NK-92 (cell line): ENCODE measurements around the gene HDAC10.

Source experiments
- DNase-seq: peaks from one replicate; lab custom pipeline; 2025; ENCODE audit not compliant: unreplicated experiment; lab: John Stamatoyannopoulos, UW

HDAC10 gene

GRCh38 chr22:50271519-50271970, 20.5 kb upstream of the HDAC10 start:
- no peak for DNase-seq

GRCh38 chr22:50270666-50271394, 19.8 kb upstream of the HDAC10 start:
- no peak for DNase-seq

- no peak for DNase-seq
These were observed 19.1 kb upstream of the HDAC10 start, which contains the start of gene MAPK11 for GRCh38 chr22:50269970-50270665. TSS of gene MAPK11 (minus strand) at chr22:50270380. CDS start at chr22:50270292, 88 bp downstream.

GRCh38 chr22:50269573-50269969, 18.5 kb upstream of the HDAC10 start:
- DNase-seq: no peak

- no peak for DNase-seq
These were observed 17.6 kb upstream of the HDAC10 start for GRCh38 chr22:50268655-50269113.

GRCh38 chr22:50267591-50268390, 16.7 kb upstream of the HDAC10 start:
- DNase-seq: no peak

DNA sequence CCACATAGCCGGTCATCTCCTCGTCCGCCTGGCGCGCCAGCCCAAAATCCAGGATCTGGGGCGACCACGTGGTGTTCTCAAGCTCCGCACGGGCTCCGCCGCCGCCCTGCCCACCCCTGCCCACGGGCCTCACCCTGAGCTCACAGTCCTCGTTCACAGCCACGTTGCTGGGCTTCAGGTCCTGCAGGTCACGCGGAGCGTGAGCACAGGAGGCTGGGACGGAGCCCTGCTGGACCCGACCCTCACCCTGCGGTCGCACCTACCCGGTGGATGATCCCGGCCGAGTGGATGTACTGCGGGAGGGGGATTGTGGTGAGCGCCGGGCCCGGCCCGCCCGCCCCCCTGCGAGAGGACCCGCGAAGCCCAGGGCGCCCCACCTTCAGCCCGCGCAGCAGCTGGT, 15.9 kb upstream of the HDAC10 start:
- no peak for DNase-seq

DNA sequence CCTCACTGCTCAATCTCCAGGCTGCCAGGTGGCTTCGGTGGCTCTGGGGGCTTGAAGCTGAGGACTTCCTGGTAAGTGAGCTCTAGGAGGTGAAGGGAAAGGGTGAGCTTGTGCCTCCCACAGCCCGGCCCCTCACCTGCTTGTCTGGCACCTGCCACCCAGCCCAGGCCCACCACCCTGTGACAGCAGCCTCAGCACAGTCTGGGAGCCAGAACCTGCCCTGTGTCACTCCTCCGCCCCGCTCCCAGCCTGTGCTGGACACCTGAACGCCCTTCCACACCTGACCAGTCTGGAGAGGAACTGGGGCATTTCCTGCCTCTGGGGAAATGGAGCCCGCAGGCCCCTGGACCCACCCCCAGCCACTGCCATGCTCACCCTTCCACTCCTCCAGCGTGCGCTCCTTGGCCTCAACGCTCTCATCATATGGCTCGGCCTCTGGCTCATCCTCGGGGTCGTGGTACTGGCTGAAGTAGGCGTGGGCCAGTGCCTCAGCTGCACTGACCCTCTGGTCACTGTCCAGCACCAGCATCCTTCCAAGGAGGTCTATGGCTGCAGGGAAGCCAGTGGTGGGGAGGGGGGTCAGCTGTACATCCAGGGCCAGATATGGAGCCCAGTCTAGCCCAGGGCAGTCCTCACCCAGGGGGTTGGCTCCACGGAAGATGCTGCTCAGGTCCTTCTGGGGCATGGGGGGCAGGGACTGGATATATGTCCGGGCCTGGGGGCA, 14.0 kb upstream of the HDAC10 start:
- DNase-seq: no peak

DNA sequence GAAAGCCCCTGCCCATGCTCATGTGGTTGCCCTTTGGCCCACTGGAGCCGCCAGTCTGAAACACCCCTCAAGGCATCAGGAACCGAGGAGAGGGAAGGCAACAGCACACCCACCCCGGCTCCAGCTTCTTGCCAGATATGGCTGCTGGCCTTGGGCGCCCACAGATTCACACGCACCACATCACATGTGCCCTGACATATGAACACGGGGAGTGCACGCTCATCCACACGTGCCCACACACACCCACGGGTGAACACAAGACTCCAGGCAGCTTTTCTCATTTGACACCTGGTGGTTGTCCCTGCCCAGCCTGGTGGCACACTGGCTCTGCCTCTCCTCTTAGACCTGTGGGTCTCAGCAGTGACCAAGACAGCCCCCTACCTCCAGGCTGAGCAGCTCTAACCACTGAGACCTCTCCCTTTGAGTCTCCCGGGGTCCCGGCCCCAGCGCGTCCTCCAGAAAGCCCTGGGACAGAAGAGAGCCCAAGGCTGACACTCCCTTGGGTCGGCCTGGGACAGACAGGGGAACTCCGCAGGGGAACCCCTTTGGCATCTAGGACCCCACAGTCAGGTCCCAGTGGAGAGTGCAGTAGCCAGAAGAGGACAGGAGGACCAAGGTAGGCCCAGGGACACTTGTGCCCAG, 13.2 kb upstream of the HDAC10 start:
- DNase-seq: no peak

DNA sequence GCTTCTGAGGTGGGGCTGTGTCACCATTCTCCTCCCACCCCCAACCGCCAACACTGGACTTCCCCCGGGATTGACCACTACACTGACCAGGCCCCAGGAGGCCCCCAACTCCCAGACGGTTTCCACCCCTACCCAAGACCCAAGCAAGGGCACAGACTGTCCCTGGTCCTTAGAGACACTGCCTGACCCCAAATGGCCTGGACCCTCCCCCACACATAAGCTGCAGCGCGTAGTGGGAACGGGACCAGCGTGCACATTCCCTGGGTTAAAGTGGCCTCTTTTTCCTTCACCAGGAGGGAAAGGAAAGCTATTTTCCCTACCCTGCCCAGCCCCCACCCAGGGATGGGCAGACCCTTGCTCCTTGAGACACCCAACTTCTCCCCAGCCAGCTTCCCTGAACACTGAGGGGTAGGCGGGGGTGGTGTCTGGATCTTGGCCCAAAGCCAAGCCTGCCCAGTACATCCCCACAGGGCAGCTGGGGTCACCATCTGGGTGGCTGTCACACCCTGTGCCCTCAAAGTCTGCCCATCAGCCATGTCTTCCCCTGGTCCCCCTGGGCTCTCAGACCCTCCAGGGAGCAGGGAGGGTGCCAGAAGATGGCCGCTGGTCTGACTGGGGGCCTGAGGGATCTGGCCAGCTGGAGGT, 12.0 kb upstream of the HDAC10 start:
- no peak for DNase-seq

GRCh38 chr22:50262460-50262911, 11.4 kb upstream of the HDAC10 start:
- DNase-seq: no peak

DNA sequence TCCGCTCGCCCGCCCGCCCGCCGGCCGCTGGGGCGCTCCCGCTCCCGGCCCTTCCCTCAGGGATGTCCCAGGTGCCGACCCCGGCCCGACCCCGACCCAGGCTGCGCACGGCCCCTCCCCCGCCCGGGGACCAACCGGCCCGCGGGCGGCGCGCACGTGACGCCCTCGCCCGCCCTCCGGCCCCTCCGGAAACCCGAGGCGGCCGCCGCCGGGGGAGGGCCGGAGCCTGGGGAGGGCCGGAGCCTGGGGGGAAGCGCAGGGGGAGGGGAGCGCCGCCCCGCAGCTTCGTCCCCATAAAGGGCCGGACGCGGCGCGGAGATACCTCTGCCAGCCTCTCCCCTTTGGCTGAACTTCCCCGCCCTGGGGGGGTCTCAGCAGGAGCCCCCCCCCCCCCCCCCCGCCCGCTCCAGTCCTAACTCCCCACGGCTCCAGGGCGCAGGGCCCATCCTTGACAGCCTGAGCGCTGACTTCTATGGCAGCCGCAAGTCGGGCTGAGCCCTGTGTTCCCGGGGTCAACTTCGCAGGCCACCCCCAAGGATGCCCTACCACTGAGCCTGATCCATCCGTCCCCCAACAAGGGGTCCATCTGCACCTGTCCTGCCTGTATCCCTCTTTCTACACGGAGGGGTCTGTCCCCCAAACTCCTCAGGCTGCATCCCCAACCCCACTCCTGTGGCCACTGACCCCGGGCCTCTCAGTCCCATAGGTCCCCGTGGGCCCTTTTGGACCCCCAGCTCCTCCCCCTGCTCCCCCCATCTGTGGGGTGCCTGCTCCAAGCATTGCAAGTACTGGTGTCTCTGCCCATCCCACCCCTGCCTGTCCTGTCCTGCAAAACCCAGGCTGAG, 10.8 kb upstream of the HDAC10 start, which contains the start of gene MAPK12:
TSS of gene MAPK12 (minus strand) at position 69 of the 845 bp plus-strand sequence. CDS start 174 bp downstream, outside the sequence.
- DNase-seq: no peak

DNA sequence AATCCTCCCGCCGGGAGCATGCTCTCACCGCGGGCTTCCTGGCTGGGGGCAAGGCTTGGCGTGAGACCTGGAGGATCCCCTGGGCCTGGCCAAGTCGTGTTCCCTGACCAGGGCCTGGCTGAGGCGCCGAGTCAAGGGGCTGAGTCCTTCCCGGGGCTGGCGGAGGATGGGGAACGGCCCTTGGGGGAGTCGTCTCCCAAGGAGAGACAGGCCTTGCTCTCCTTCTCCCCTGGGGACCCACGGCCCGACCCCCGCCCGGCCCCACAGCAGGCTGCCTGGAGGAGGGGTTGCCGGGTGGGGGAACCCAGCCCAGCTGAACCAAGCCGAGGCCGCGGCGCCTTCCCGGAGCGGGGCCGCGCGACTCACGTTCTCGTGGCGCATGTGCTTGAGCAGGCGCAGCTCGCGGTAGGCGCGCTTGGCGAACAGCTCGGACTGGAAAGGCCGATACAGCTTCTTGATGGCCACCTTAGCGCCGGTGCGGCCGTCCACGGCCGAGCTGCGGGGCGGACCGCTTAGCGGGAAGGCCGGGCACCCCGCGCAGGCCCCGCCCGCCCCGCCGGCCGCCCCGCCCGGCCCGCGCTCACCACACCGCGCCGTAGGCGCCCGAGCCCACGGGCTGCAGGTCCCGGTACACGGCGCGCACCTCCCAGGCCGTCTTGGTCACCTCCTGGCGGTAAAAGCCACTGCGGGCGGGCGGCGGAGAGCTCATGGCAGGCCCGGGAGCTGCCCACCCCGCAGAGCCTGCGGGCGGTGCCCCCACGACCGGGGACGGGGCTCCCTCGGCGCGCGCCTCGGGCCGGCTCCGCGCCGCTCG, 9.9 kb upstream of the HDAC10 start:
- DNase-seq: no peak

DNA sequence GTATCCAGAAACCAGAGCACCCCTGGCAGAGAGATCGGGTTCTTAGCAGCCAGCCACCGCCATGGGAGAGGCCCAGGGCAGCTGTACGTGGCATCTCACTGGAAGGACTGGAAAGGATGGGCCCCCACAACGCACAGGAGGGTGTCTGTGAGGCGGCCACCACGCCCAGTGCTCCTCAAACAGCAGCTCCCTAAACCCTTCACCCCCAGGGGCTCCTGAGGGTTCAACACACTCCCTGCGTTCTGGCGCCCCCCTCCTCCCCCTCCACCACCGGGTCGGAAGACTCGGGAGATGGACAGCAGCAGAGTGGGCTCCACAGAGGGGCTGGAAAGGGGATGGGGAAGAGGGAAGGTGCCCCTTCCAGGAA, 9.4 kb upstream of the HDAC10 start:
- DNase-seq: no peak

GRCh38 chr22:50259302-50259701, 8.2 kb upstream of the HDAC10 start:
- DNase-seq: no peak

DNA sequence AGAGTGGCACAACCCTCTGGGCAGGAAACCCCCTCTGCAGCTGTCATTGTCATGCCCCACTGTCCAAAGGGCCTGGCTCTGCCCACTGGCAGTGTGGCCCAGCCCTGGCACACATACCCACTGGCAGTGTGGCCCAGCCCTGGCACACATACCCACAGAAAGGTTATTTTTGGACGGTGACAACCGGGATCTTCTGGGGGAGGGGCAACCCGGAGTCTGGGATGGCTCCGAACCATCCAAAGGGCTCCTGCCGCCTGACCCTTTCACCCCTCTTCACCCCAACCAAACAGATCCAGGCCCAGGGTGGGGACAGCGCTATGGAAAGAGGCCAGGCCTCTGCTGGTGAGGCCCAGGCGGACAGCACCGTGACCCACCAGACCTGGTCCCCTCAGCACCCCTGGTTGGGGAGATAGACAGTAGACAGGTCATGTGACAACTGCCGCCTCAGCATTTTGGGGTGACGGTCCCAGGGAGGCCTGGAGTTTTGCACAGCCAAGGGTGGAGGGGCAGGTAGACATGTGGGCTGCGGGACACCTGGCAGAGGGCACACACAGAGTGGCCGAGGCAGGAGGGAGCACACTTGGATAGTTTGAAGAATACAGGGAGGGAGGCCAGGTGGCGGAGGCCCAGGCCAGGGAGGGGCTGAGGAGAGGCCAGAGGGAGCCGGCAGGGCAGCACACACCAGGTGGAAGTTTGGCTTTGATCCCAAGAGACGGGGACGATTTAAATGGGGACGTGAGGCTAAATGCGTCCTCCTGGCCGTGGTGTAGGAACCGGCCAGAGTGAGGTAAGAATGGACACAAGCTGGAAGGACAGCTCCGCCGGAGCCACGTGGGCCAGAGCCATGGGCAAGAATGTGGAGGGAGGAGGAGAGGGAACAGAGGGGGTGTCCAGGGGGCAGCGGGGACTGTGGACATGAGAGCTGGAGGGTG, 7.6 kb upstream of the HDAC10 start:
- no peak for DNase-seq
